Rectal smooth muscle tissue (tissue), 1 donor: Measurements from ENCODE around the gene ESRRA.

Experiments
- H3K27ac ChIP-seq: one replicate; pipeline ENCODE4 v1.7.0; 2013; ENCODE audit warnings: low read depth, low read length, inconsistent platforms
- H3K27me3 ChIP-seq: one replicate; pipeline ENCODE4 v1.7.0; 2013; ENCODE audit warnings: low read length; ENCODE audit not compliant: control insufficient read depth, insufficient read depth
- H3K36me3 ChIP-seq: one replicate; pipeline ENCODE4 v1.7.0; 2013; ENCODE audit warnings: low read length; ENCODE audit not compliant: control insufficient read depth, insufficient read depth
- H3K4me1 ChIP-seq: one replicate; pipeline ENCODE4 v1.7.0; 2013; ENCODE audit warnings: low read length; ENCODE audit not compliant: control insufficient read depth, insufficient read depth
- H3K4me3 ChIP-seq: one replicate; pipeline ENCODE4 v1.7.0; 2013; ENCODE audit warnings: low read length
- H3K9ac ChIP-seq: one replicate; pipeline ENCODE4 v1.7.0; 2013; ENCODE audit warnings: low read length

ESRRA gene

GRCh38 chr11:64340671-64341335 is 35.5 kb downstream of the ESRRA start:
- no peaks in the 10 kb centered on the region for H3K27me3 ChIP-seq
- peak overlapping the region; percentile 58 for H3K4me3 ChIP-seq
- H3K36me3 ChIP-seq: no peaks in the 10 kb centered on the region
- no peak overlapping the region for H3K27ac ChIP-seq
- H3K9ac ChIP-seq: no peak overlapping the region
- peaks cover 9% of the 10 kb centered on the region for H3K4me1 ChIP-seq

GRCh38 chr11:64341429-64341828 is 36.1 kb downstream of the ESRRA start:
- H3K4me1 ChIP-seq: peaks cover 9% of the 10 kb centered on the region
- H3K4me3 ChIP-seq: peak overlapping the region; percentile 58
- H3K9ac ChIP-seq: no peak overlapping the region
- no peaks in the 10 kb centered on the region for H3K36me3 ChIP-seq
- H3K27ac ChIP-seq: no peak overlapping the region
- no peaks in the 10 kb centered on the region for H3K27me3 ChIP-seq

GRCh38 chr11:64341851-64342791 is 36.8 kb downstream of the ESRRA start:
- H3K4me1 ChIP-seq: peaks cover 9% of the 10 kb centered on the region
- H3K27ac ChIP-seq: peak overlapping the region; percentile 71
- H3K9ac ChIP-seq: peak overlapping the region; percentile 19
- H3K27me3 ChIP-seq: no peaks in the 10 kb centered on the region
- peaks cover under 1% of the 10 kb centered on the region for H3K36me3 ChIP-seq
- H3K4me3 ChIP-seq: peak overlapping the region; percentile 58

GRCh38 chr11:64342869-64343745 is 37.8 kb downstream of the ESRRA start:
- peaks cover 2% of the 10 kb centered on the region for H3K36me3 ChIP-seq
- H3K27ac ChIP-seq: peak overlapping the region; percentile 71
- no peak overlapping the region for H3K9ac ChIP-seq
- peak overlapping the region; percentile 58 for H3K4me3 ChIP-seq
- peaks cover 9% of the 10 kb centered on the region for H3K4me1 ChIP-seq
- H3K27me3 ChIP-seq: no peaks in the 10 kb centered on the region

- Histone ChIP-seq H3K36me3 (peaks cover 2% of the 10 kb centered on the region), H3K27me3 (no peaks in the 10 kb centered on the region), H3K4me1 (peaks cover 9% of the 10 kb centered on the region), H3K4me3 (no peak overlapping the region), H3K9ac (no peak overlapping the region), H3K27ac (no peak overlapping the region)
Measured at GRCh38 chr11:64343767-64344559, 38.6 kb downstream of the ESRRA start.

GRCh38 chr11:64344787-64345186 is 39.5 kb downstream of the ESRRA start:
- Histone ChIP-seq H3K27ac (no peak overlapping the region), H3K27me3 (no peaks in the 10 kb centered on the region), H3K36me3 (peaks cover 2% of the 10 kb centered on the region), H3K9ac (no peak overlapping the region), H3K4me1 (peaks cover 9% of the 10 kb centered on the region), H3K4me3 (no peak overlapping the region)

GRCh38 chr11:64347193-64347867 is 42.0 kb downstream of the ESRRA start:
- Histone ChIP-seq H3K36me3 (peaks cover 2% of the 10 kb centered on the region), H3K27me3 (no peaks in the 10 kb centered on the region), H3K27ac (no peak overlapping the region), H3K4me3 (no peak overlapping the region), H3K4me1 (peaks cover 5% of the 10 kb centered on the region), H3K9ac (no peak overlapping the region)

- peaks cover 2% of the 10 kb centered on the region for H3K36me3 ChIP-seq
- no peak overlapping the region for H3K4me3 ChIP-seq
- H3K27ac ChIP-seq: no peak overlapping the region
- H3K4me1 ChIP-seq: no peaks in the 10 kb centered on the region
- H3K27me3 ChIP-seq: no peaks in the 10 kb centered on the region
- H3K9ac ChIP-seq: no peak overlapping the region
Measured at GRCh38 chr11:64348383-64349024, 43.2 kb downstream of the ESRRA start.

- Histone ChIP-seq H3K27ac (no peak overlapping the region), H3K27me3 (no peaks in the 10 kb centered on the region), H3K9ac (no peak overlapping the region), H3K4me3 (no peak overlapping the region), H3K36me3 (peaks cover 2% of the 10 kb centered on the region), H3K4me1 (no peaks in the 10 kb centered on the region)
Measured at GRCh38 chr11:64349025-64349387, 43.7 kb downstream of the ESRRA start.

- no peak overlapping the region for H3K4me3 ChIP-seq
- no peak overlapping the region for H3K27ac ChIP-seq
- H3K4me1 ChIP-seq: no peaks in the 10 kb centered on the region
- no peaks in the 10 kb centered on the region for H3K27me3 ChIP-seq
- no peak overlapping the region for H3K9ac ChIP-seq
- peaks cover 2% of the 10 kb centered on the region for H3K36me3 ChIP-seq
Measured at GRCh38 chr11:64349404-64349803, 44.1 kb downstream of the ESRRA start.

- H3K9ac ChIP-seq: no peak overlapping the region
- no peak overlapping the region for H3K4me3 ChIP-seq
- peaks cover 3% of the 10 kb centered on the region for H3K4me1 ChIP-seq
- H3K27ac ChIP-seq: no peak overlapping the region
- peaks cover 2% of the 10 kb centered on the region for H3K36me3 ChIP-seq
- H3K27me3 ChIP-seq: no peaks in the 10 kb centered on the region
Measured at GRCh38 chr11:64351136-64351631, 45.9 kb downstream of the ESRRA start.
